Measurements from ENCODE around the gene ADGRG3. TPM values are rescaled to one million over a fixed set of nuclear protein-coding genes. Genes with fewer than 3 reads are reported as not detected.

The ADGRG3 gene
- total RNA-seq, 1 donor from 2014 or later: not detected

GRCh38 chr16:57642160-57643135 is 25.7 kb upstream of the ADGRG3 start:
- Mint-ChIP-seq H3K27ac (peak overlapping the region; percentile 3), H3K36me3 (peaks cover 2% of the 10 kb centered on the region), H3K27me3 (ENCODE audit: insufficient read depth, low read depth) (peaks cover 3% of the 10 kb centered on the region), H3K9me3 (no peaks in the 10 kb centered on the region), H3K4me1 (peaks cover 53% of the 10 kb centered on the region), H3K4me3 (peak overlapping the region; percentile 18)
- no peak for DNase-seq (ENCODE audit: low spot score)
- Histone ChIP-seq H3K27ac (no peak overlapping the region), H2AFZ (replicated peaks) (no peak overlapping the region), H3K27me3 (no peaks in the 10 kb centered on the region), H3F3A (ENCODE audit: low read depth) (peaks cover 20% of the 10 kb centered on the region), H3K4me3 (no peak overlapping the region), H3K4me2 (no peak overlapping the region), H3K9me3 (ENCODE audit: low read depth) (no peaks in the 10 kb centered on the region), H3K79me2 (ENCODE audit: low read depth) (no peaks in the 10 kb centered on the region), H3K4me1 (peaks cover 31% of the 10 kb centered on the region), H3K9ac (no peak overlapping the region), H3K36me3 (no peaks in the 10 kb centered on the region), H4K20me1 (ENCODE audit: low read depth) (no peaks in the 10 kb centered on the region)
- TF ChIP-seq, protein P1, sequence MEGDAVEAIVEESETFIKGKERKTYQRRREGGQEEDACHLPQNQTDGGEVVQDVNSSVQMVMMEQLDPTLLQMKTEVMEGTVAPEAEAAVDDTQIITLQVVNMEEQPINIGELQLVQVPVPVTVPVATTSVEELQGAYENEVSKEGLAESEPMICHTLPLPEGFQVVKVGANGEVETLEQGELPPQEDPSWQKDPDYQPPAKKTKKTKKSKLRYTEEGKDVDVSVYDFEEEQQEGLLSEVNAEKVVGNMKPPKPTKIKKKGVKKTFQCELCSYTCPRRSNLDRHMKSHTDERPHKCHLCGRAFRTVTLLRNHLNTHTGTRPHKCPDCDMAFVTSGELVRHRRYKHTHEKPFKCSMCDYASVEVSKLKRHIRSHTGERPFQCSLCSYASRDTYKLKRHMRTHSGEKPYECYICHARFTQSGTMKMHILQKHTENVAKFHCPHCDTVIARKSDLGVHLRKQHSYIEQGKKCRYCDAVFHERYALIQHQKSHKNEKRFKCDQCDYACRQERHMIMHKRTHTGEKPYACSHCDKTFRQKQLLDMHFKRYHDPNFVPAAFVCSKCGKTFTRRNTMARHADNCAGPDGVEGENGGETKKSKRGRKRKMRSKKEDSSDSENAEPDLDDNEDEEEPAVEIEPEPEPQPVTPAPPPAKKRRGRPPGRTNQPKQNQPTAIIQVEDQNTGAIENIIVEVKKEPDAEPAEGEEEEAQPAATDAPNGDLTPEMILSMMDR (IDR thresholded peaks at IDR 0.05): no peak
- no peak for TF ChIP-seq EZH2 (IDR thresholded peaks at IDR 0.05)
- TF ChIP-seq EZH2phosphoT487 (IDR thresholded peaks at IDR 0.05): no peak

- TF ChIP-seq, protein P1 (IDR thresholded peaks at IDR 0.05): no peak
- no peak for TF ChIP-seq EZH2phosphoT487 (IDR thresholded peaks at IDR 0.05)
- no peak overlapping the region for H3K4me2 ChIP-seq
- H3K9me3 ChIP-seq (ENCODE audit: low read depth): no peaks in the 10 kb centered on the region
- peaks cover 24% of the 10 kb centered on the region for H3K4me1 ChIP-seq
- H3K9me3 Mint-ChIP-seq: no peaks in the 10 kb centered on the region
- no peak overlapping the region for H3K9ac ChIP-seq
- H3K79me2 ChIP-seq (ENCODE audit: low read depth): no peaks in the 10 kb centered on the region
- H3K27ac Mint-ChIP-seq: peak overlapping the region; percentile 81
- peaks cover 7% of the 10 kb centered on the region for H3K27me3 Mint-ChIP-seq (ENCODE audit: insufficient read depth, low read depth)
- DNase-seq (ENCODE audit: low spot score): no peak
- H3K4me3 Mint-ChIP-seq: no peak overlapping the region
- no peaks in the 10 kb centered on the region for H4K20me1 ChIP-seq (ENCODE audit: low read depth)
- no peaks in the 10 kb centered on the region for H3K36me3 ChIP-seq
- H3K36me3 Mint-ChIP-seq: peaks cover 2% of the 10 kb centered on the region
- no peak overlapping the region for H3K4me3 ChIP-seq
- peaks cover 45% of the 10 kb centered on the region for H3K4me1 Mint-ChIP-seq
- H3K27me3 ChIP-seq: no peaks in the 10 kb centered on the region
- H2AFZ ChIP-seq (replicated peaks): no peak overlapping the region
- H3F3A ChIP-seq (ENCODE audit: low read depth): peaks cover 11% of the 10 kb centered on the region
- no peak overlapping the region for H3K27ac ChIP-seq
These were observed 24.8 kb upstream of the ADGRG3 start for GRCh38 chr16:57643147-57643874.

DNA sequence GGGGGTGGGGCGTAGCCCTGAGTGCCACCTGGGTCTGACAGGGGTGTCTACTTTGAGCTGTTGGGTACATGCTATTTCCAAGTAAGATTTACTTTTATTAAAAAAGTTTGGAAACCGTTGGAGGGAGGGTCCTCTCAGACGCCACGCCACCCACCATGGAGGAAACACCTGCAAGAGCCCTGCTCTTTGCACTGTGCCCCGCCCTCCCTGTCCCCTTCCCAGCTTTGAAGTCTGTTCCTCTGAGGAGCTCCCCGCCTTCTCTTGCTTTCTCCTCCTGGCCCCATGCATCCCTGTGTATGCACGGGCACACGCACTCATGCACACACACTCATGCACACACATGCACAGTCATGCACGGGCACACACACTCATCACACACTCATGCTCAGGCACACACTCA is 24.2 kb upstream of the ADGRG3 start:
- H3K4me2 ChIP-seq: no peak overlapping the region
- no peaks in the 10 kb centered on the region for H3K79me2 ChIP-seq (ENCODE audit: low read depth)
- H3K4me1 Mint-ChIP-seq: peaks cover 40% of the 10 kb centered on the region
- no peak overlapping the region for H3K9ac ChIP-seq
- no peaks in the 10 kb centered on the region for H3K9me3 ChIP-seq (ENCODE audit: low read depth)
- no peak overlapping the region for H3K27ac Mint-ChIP-seq
- H3K36me3 ChIP-seq: no peaks in the 10 kb centered on the region
- TF ChIP-seq EZH2phosphoT487 (IDR thresholded peaks at IDR 0.05): no peak
- TF ChIP-seq EZH2 (IDR thresholded peaks at IDR 0.05): no peak
- TF ChIP-seq, protein P1 (IDR thresholded peaks at IDR 0.05): no peak
- no peaks in the 10 kb centered on the region for H3K27me3 ChIP-seq
- H3K27ac ChIP-seq: no peak overlapping the region
- no peak overlapping the region for H2AFZ ChIP-seq (replicated peaks)
- H3K36me3 Mint-ChIP-seq: peaks cover 2% of the 10 kb centered on the region
- H3K9me3 Mint-ChIP-seq: no peaks in the 10 kb centered on the region
- DNase-seq (ENCODE audit: low spot score): no peak
- peaks cover 7% of the 10 kb centered on the region for H3K27me3 Mint-ChIP-seq (ENCODE audit: insufficient read depth, low read depth)
- H3F3A ChIP-seq (ENCODE audit: low read depth): peaks cover 9% of the 10 kb centered on the region
- H3K4me3 Mint-ChIP-seq: no peak overlapping the region
- no peak overlapping the region for H3K4me3 ChIP-seq
- no peaks in the 10 kb centered on the region for H4K20me1 ChIP-seq (ENCODE audit: low read depth)
- H3K4me1 ChIP-seq: peaks cover 18% of the 10 kb centered on the region
